Measurements from ENCODE around the gene TAS2R9. TPM values are rescaled to one million over a fixed set of nuclear protein-coding genes. Genes with fewer than 3 reads are reported as not detected.

TAS2R9 gene
- total RNA-seq, 1 donor, result 0.09 TPM

GRCh38 chr12:10842862-10843261 lies 32.9 kb upstream of the TAS2R9 start:
- H3K4me3 ChIP-seq (ENCODE audit: low read depth, low read length), result no peak overlapping the region
- DNase-seq (ENCODE audit: low read depth), result no peak
- TF ChIP-seq, protein P1, sequence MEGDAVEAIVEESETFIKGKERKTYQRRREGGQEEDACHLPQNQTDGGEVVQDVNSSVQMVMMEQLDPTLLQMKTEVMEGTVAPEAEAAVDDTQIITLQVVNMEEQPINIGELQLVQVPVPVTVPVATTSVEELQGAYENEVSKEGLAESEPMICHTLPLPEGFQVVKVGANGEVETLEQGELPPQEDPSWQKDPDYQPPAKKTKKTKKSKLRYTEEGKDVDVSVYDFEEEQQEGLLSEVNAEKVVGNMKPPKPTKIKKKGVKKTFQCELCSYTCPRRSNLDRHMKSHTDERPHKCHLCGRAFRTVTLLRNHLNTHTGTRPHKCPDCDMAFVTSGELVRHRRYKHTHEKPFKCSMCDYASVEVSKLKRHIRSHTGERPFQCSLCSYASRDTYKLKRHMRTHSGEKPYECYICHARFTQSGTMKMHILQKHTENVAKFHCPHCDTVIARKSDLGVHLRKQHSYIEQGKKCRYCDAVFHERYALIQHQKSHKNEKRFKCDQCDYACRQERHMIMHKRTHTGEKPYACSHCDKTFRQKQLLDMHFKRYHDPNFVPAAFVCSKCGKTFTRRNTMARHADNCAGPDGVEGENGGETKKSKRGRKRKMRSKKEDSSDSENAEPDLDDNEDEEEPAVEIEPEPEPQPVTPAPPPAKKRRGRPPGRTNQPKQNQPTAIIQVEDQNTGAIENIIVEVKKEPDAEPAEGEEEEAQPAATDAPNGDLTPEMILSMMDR (IDR thresholded peaks at IDR 0.05; ENCODE audit: insufficient read depth, low read length), result no peak

DNA sequence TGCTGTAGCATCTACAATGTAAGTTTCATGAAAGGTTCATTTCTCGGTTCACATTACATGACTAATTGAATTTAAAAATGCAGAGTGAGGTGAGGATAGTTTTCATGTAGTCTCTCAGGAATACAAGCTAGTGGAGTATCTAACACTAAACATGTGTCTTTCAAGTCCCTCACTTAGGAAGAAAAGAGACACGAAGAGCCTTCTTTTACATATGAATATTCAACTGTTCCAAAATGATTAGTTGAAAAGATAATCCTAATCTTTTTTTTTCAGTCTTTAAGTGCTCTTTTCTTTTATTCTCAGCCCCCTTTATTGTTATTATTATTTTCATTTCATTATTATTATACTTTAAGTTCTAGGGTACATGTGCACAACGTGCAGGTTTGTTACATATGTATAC lies 28.5 kb upstream of the TAS2R9 start:
- no peak overlapping the region for H3K4me3 ChIP-seq (ENCODE audit: low read depth, low read length)
- TF ChIP-seq, protein P1 (IDR thresholded peaks at IDR 0.05; ENCODE audit: insufficient read depth, low read length), result no peak
- DNase-seq (ENCODE audit: low read depth), result no peak

DNA sequence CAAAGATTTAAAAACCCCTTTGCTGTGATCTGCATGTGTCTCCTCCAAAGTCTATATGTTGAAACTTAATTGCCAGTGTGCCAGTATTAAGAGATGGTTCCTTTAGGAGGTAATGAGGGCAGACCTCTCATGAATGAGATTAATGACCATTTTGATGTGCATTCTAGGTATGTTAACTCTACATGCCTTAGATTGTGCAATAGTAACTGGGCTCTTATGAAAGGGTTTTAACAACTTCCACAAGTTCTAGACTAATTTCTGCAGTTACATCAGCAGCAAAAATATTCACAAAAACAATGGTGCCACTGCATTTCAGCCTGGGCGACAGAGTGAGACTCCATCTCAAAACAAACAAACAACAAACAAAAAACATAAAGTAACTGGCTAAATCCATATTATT lies 20.0 kb upstream of the TAS2R9 start:
- no peak overlapping the region for H3K4me3 ChIP-seq (ENCODE audit: low read depth, low read length)
- TF ChIP-seq, protein P1 (IDR thresholded peaks at IDR 0.05; ENCODE audit: insufficient read depth, low read length), result no peak
- peak; percentile 7 for DNase-seq (ENCODE audit: low read depth)

GRCh38 chr12:10826258-10826657 lies 16.3 kb upstream of the TAS2R9 start, which contains the start of gene TAS2R10:
Gene TAS2R10 (minus strand): TSS chr12:10826358. CDS start chr12:10826269, 89 bp downstream.
- no peak for DNase-seq (ENCODE audit: low read depth)
- H3K4me3 ChIP-seq (ENCODE audit: low read depth, low read length), result no peak within 1 kb of the TSS
- TF ChIP-seq, protein P1 (IDR thresholded peaks at IDR 0.05; ENCODE audit: insufficient read depth, low read length), result no peak

GRCh38 chr12:10824957-10825356 lies 15.0 kb upstream of the TAS2R9 start:
- DNase-seq (ENCODE audit: low read depth), result no peak
- H3K4me3 ChIP-seq (ENCODE audit: low read depth, low read length), result no peak overlapping the region
- TF ChIP-seq, protein P1 (IDR thresholded peaks at IDR 0.05; ENCODE audit: insufficient read depth, low read length), result no peak

GRCh38 chr12:10811883-10812536 lies 2.0 kb upstream of the TAS2R9 start:
- DNase-seq (ENCODE audit: low read depth), result no peak
- TF ChIP-seq, protein P1 (IDR thresholded peaks at IDR 0.05; ENCODE audit: insufficient read depth, low read length), result no peak
- no peak overlapping the region for H3K4me3 ChIP-seq (ENCODE audit: low read depth, low read length)

- DNase-seq (ENCODE audit: low read depth), result no peak
- TF ChIP-seq, protein P1 (IDR thresholded peaks at IDR 0.05; ENCODE audit: insufficient read depth, low read length), result no peak
- no peak within 1 kb of the TSS for H3K4me3 ChIP-seq (ENCODE audit: low read depth, low read length)
Measured at GRCh38 chr12:10807186-10807585, 2.8 kb downstream of the TAS2R9 start, which contains the start of gene TAS2R8. Gene TAS2R8 (minus strand): TSS chr12:10807286. CDS start chr12:10806980, 306 bp downstream.
